EH (cell line): ENCODE results near the gene KLRC2.
A peak's percentile ranks its signal among the peaks of the same experiment; 100 is the strongest.
"Not testable (repeated sequence)": the region's sequence is repeated elsewhere in the genome, so short reads cannot be mapped to it uniquely, and the experiment has no call there.

Source experiments
- DNase-seq: peaks from one replicate; pipeline ENCODE4 v3.0.0-alpha.2; 2015; ENCODE audit warnings: low read depth

Gene KLRC2

DNA sequence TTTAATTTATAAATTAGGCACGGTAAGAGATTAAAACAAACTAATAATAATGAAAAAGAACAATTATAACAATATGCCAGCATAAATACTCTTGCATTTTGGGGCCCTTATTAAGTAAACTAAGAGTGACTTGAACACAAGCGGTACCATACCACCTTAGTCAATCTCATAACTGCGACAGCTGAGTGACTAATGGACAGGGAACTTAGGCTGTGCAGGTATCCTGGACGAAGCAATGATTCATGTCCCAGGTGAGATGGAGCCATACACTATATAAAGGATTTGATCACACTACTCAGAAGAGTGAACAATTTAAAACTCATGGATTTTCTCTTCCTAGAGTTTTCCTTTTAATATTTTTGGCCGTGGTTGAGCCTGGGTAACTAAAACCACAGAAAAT lies 30.5 kb downstream of the KLRC2 start:
- no peak for DNase-seq

DNA sequence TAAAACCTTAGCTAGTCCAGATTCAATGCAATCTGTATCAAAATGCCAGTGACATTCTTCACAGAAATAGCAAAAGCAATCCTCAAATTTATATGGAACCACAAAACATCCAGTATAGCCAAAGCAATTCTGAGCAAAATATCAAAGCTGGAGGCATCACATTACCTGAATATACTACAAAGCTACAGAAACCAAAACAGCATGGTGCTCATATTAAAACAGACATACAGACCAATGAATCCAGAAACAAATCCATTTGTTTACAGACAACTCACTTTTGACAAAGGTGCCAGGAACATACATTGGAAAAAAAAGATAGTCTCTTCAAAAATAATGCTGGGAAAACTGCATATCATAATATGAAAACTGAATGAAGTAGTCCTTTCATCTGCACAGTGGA lies 31.0 kb downstream of the KLRC2 start:
- DNase-seq, result no peak

DNA sequence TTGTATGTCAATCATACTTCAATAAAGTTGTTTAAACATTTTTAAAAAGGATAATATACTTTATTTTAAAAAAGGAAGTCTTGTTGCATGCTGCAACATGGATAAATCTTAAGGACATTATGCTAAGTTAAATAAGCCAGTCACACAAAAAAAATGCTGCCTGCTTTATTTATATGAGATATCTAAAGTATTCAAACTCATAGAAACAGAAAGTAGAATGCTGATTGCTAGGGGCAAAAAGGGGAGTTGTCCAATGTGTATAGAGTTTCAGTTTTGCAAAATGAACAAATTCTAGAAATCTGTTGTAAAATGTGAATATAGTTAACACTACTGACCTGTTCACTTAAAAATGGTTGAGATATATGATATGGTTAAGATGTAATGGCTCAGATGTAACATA lies 35.0 kb downstream of the KLRC2 start:
- DNase-seq, result peak; percentile 19

- no peak for DNase-seq
These were observed 37.6 kb downstream of the KLRC2 start for GRCh38 chr12:10398168-10398567.

DNA sequence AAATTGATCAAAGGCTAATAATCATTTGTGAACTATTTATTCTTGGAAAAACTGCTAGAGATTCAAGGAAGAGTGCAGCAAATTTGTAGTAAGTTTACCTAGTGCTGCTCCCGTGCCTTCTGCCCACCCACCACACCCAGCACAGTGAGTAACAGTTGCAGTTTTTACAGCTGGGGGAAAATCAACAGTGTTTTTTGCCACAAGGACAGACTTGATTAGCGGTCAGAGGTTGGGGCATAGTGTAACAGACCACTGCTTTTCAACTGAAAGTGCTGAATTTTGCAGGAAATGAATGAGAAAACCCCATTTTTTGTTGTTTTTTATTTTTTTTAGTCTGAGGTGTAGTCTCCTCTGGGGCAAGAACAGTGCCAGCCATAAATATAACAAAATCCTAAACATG lies 38.5 kb downstream of the KLRC2 start:
- DNase-seq, result no peak

GRCh38 chr12:10396176-10396575 lies 39.6 kb downstream of the KLRC2 start:
- DNase-seq, result not testable (repeated sequence)

DNA sequence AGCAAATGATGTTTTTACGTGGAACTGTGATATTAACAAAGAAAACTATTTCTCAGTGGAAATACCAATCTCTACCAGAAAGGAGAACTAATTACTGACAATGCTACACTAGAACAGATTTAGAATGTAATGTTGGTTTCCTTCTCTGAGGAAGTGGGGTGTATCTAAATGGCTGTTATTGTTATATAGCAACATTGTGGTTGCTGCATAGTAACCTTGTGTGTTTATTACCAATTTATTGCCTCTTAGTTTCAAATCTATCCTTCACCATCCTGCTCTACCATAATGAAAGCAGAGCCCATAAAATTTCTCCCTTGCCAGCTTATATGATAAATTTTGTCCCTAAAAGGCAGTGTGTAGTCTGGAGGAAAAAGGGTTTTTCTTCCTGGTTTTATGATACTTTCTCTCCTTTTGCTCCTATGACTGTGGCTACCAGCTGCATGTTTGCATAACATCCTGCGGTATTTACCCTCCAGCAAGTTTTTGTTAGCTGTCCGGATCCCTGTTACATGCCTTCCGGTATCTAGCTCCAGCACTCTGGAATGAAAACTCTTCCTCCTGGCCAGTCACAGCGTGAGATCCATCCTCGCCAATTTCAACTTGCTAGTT lies 40.3 kb downstream of the KLRC2 start:
- DNase-seq, result peak; percentile 95

DNA sequence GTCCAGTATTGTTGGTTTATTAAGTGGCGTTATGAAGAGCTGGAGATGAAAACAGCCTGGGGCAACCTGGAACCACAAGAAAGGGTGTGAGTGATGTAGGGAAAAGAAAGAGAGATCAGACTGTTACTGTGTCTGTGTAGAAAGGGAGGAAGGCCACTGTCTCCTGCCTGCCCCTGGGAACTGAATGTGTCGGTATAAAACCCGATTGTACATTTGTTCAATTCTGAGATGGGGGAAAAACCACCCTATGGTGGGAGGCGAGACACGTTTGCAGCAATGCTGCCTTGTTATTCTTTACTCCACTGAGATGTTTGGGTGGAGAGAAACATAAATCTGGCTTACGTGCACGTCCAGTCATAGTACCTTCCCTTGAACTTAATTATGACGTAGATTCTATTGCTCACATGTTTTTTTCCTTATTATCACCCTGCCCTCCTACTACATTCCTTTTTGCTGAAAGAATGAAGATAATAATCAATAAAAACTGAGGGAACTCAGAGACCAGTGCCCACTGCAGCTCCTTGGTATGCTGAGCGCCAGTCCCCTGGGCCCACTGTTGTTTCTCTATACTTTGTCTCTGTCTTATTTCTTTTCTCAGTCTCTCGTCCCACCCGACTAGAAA lies 41.2 kb downstream of the KLRC2 start:
- DNase-seq, result not testable (repeated sequence)

- DNase-seq, result no peak
These were observed 42.5 kb downstream of the KLRC2 start for GRCh38 chr12:10393291-10393690.

GRCh38 chr12:10392394-10392930 lies 43.3 kb downstream of the KLRC2 start:
- DNase-seq, result peak; percentile 86

DNA sequence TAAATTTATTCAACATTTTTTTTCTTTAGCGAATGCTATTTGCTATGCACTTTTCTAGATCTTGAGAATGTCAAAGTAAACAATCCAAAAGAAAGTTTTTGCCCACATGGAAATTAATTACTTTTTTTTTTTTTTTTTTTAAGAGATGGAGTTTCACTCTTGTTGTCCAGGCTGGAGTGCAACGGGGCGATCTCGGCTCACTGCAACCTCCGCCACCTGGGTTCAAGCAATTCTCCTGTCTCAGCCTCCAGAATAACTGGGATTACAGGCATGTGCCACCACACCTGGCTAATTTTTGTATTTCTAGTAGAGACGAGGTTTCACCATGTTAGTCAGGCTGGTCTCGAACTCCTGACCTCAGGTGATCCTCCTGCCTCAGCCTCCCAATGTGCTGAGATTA lies 44.8 kb downstream of the KLRC2 start:
- DNase-seq, result not testable (repeated sequence)

DNA sequence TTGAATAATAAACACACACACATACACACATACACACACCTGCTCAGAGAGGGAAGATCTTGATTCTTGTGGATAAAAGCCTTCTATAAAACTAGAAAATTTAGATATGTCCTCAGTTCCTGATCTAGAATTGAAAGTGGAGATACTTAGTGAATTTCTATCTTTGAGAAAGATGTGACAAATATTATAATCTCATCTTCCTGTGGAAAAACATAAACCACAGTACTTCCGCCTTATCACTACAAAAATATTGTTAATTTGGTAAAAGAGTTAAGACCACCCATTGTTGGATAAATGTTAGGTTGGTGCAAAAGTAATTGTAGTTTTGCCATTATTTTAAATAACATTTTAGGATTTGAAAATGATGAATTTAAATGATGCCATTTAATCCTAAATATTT lies 45.9 kb downstream of the KLRC2 start, which contains the start of gene KLRK1:
TSS of gene KLRK1 (minus strand) at position 138 of the 400 bp plus-strand sequence. CDS start 1,231 bp downstream, outside the sequence.
- no peak for DNase-seq

- no peak for DNase-seq
These were observed 47.0 kb downstream of the KLRC2 start for GRCh38 chr12:10388624-10389413.

GRCh38 chr12:10387498-10387897 lies 48.3 kb downstream of the KLRC2 start:
- DNase-seq, result not testable (repeated sequence)

DNA sequence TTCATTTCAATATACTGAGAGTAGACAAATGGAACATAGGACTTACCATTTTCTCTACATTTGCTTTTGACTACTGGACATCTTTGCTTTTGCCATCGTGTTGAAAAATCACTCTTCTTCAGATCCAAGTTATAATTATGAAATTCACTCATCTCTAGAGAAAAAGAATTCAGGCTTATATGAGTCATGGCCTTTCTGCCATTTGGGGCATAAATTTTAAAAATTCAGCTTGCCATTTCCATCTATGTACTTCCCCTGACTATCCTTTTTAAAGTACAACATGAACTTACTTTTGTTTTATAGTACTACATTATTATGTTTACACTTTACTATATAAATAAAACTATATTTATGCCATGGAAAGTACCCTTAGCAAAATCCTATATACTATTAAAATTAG lies 49.0 kb downstream of the KLRC2 start:
- DNase-seq, result no peak

GRCh38 chr12:10385166-10385613 lies 50.6 kb downstream of the KLRC2 start:
- DNase-seq, result peak; percentile 87

DNA sequence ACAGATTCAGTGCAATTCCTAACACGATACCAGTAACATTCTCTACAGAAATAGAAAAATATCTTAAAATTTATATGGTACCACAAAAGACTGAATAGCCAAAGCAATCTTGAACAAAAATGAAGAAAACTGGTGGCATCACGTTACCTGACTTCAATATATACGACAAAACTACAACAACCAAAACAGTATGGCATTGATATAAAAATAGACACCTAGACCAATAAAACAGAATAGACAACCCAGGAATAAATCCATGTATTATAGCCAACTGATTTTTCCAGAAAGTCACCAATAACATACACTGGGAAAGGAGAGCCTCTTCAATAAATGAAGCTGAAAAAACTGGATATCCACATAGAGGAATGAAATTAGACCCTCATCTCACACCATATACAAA lies 51.6 kb downstream of the KLRC2 start:
- no peak for DNase-seq

GRCh38 chr12:10381928-10382628 lies 53.7 kb downstream of the KLRC2 start:
- DNase-seq, result no peak
